Astrocyte (in vitro differentiated cells and primary cell): ENCODE results near the gene C1orf105.

Source experiments
- EZH2 ChIP-seq: IDR thresholded peaks from 2 replicates; pipeline ENCODE4 v1.6.1; 2012; ENCODE audit warnings: mild to moderate bottlenecking, low read length, inconsistent platforms; ENCODE audit not compliant: insufficient read depth
- TF ChIP-seq, protein P1 (sequence below): IDR thresholded peaks from 2 replicates; pipeline ENCODE4 v1.5.1; 2011; ENCODE audit warnings: low read depth, mild to moderate bottlenecking, inconsistent platforms, low read length, moderate library complexity; ENCODE audit not compliant: insufficient read depth

DNA sequence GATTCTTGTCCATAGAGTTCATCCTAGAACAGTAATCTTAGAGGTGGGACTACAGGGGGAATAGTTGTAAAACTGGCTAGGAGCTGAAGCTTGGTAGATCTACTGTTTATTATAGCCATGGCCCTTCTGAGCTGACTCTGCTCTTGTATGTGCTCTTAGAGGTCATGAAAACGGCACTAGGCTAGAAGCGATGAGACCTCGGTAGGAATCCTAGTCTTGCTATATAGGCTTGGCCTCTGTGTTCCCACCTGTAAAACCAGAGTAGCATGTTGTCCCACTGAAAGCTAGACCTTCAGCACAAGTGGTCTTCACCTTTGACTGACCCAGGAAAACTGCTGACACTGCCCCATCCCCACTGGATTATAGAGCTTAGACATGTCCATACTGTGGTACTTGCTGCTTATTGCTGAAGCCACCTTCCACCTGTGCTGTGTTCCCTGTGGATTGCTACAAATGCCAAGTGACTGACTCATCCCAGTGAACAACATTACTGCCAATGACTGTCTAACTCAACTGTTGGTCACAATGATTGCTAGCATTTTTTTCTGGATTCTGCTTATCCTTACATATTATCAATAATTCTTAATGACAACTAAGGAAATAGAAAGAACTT, 46.4 kb downstream of the C1orf105 start:
- TF ChIP-seq, protein P1, sequence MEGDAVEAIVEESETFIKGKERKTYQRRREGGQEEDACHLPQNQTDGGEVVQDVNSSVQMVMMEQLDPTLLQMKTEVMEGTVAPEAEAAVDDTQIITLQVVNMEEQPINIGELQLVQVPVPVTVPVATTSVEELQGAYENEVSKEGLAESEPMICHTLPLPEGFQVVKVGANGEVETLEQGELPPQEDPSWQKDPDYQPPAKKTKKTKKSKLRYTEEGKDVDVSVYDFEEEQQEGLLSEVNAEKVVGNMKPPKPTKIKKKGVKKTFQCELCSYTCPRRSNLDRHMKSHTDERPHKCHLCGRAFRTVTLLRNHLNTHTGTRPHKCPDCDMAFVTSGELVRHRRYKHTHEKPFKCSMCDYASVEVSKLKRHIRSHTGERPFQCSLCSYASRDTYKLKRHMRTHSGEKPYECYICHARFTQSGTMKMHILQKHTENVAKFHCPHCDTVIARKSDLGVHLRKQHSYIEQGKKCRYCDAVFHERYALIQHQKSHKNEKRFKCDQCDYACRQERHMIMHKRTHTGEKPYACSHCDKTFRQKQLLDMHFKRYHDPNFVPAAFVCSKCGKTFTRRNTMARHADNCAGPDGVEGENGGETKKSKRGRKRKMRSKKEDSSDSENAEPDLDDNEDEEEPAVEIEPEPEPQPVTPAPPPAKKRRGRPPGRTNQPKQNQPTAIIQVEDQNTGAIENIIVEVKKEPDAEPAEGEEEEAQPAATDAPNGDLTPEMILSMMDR, result no peak
- TF ChIP-seq EZH2, result no peak
